HG02870 (cell line): Measurements from ENCODE around the gene NCF4.

Source experiments
- ATAC-seq: cut with Tn5 transposase; IDR thresholded peaks from one replicate; pipeline ENCODE4 v1.9.1; 2021; ENCODE audit warnings: mild to moderate bottlenecking, moderate library complexity; ENCODE audit not compliant: unreplicated experiment

NCF4 gene

GRCh38 chr22:36918586-36919284 lies 57.9 kb downstream of the NCF4 start:
- no peak for ATAC-seq

- peak; percentile 45 for ATAC-seq
These were observed 60.7 kb downstream of the NCF4 start for GRCh38 chr22:36921309-36922104.

- ATAC-seq, result no peak
These were observed 61.4 kb downstream of the NCF4 start for GRCh38 chr22:36922105-36922608.

GRCh38 chr22:36922711-36923110 lies 61.9 kb downstream of the NCF4 start:
- no peak for ATAC-seq

DNA sequence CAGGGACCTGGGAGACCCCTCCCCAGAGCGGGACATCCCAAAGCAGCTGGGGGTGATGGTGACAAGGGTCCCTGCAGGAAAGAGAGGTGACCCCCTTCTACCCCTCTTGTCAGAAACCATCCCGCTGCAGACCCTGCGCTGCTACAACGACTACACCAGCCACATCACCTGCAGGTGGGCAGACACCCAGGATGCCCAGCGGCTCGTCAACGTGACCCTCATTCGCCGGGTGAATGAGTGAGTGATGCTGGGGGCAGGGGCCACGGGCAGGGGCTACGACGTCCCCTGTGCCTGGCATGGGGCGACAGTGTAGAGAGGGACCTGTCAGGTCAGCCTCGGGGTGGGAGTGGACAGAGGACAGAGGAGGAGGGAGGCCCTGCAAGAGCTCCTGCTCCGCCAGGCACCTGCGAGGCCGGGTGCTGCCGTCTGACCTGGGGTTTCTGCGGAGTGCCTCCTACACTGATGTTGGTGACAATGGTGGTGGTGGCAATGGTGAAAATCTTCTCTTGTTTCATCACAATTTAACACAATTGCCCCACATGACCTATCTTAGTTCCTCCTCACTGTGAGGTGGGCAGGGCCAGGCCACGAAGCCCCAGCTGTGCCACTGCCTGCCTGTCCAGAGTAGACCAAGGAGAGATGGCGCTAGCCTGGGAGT lies 62.5 kb downstream of the NCF4 start:
- no peak for ATAC-seq

- ATAC-seq, result no peak
These were observed 63.4 kb downstream of the NCF4 start for GRCh38 chr22:36924151-36924698.

- ATAC-seq, result no peak
These were observed 64.8 kb downstream of the NCF4 start for GRCh38 chr22:36925388-36926290.

GRCh38 chr22:36926309-36926708 lies 65.5 kb downstream of the NCF4 start:
- no peak for ATAC-seq

- ATAC-seq, result no peak
These were observed 66.1 kb downstream of the NCF4 start for GRCh38 chr22:36926721-36927435.
